ENCODE measurements around the gene SSBP3.

DNA sequence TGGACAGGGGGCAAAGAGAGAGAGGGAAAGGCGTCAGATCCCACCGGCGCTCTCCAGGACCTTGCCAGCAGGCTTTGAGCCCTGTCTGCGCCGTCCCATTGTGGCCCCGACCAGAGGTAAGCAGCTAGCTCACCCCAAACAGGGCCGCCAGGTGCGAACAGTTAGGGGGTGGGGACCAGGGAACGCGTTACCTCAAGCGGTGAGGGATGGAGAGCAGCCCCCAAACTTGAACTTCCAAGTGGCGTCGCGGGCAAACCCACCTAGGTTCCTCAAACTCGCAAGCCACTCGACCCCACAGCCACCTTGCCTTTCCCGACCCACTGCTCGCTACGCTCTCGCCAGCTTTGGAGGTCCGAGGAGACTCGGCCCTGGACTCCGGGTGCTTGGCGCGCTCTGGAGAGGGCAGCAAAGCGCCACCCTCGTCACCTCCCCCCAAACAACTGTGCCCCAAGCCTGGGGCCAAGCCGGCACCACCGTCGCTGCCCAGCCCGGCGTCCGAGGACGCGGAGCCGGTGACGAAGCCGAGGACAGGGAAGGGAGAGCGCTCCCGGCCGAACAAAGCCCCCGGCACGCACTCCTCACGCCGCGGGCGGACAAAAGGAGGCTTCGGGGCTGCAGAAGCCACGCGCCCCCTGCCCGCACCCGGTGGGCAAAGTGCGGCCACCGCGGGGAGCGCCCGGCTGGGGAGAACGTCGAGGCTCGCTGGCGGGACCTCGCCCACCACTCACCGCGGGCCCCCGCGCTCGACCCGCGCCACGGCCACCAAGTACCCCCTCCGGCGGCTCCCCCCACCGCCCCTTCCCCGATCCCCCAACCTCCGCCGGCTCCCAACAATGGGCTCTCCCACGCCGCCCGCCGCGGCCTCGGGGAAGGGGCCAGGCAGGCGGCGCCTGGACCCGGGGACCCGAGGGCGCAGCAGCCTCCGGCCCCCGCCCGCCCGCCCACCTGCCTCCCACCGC is 976 bp downstream of the SSBP3 start:
- TF ChIP-seq, protein P1, sequence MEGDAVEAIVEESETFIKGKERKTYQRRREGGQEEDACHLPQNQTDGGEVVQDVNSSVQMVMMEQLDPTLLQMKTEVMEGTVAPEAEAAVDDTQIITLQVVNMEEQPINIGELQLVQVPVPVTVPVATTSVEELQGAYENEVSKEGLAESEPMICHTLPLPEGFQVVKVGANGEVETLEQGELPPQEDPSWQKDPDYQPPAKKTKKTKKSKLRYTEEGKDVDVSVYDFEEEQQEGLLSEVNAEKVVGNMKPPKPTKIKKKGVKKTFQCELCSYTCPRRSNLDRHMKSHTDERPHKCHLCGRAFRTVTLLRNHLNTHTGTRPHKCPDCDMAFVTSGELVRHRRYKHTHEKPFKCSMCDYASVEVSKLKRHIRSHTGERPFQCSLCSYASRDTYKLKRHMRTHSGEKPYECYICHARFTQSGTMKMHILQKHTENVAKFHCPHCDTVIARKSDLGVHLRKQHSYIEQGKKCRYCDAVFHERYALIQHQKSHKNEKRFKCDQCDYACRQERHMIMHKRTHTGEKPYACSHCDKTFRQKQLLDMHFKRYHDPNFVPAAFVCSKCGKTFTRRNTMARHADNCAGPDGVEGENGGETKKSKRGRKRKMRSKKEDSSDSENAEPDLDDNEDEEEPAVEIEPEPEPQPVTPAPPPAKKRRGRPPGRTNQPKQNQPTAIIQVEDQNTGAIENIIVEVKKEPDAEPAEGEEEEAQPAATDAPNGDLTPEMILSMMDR (optimal IDR thresholded peaks at IDR 0.05 in 1 of 3, IDR thresholded peaks at IDR 0.05 in 1 of 3, conservative IDR thresholded peaks at IDR 0.05 in 1 of 3; ENCODE audit: extremely low read depth in 1 of 3, insufficient read depth in 2 of 3, low read length in 3 of 3) = peak in 1 of 3 experiments; percentile 9
- no peak for TF ChIP-seq EZH2 (IDR thresholded peaks at IDR 0.05; ENCODE audit: low read length)
